Left ventricle myocardium inferior (tissue), 1 donor: ENCODE data around the gene SPATA31C1. TPM values are rescaled to one million over a fixed set of nuclear protein-coding genes. Genes with fewer than 3 reads are reported as not detected.

Source experiments
- DNase-seq: peaks from one replicate; pipeline ENCODE4 v3.0.0-alpha.2; 2020
- H3K27ac ChIP-seq: fragments of 200-600 bp; replicated peaks from 2 replicates; pipeline ENCODE4 v1.8.0; 2021
- H3K27me3 ChIP-seq: fragments of 200-600 bp; 2 replicates; pipeline ENCODE4 v1.8.0; 2021; ENCODE audit warnings: low read depth
- H3K36me3 ChIP-seq: fragments of 200-600 bp; 2 replicates; pipeline ENCODE4 v1.8.0; 2021
- H3K4me1 ChIP-seq: fragments of 200-600 bp; 2 replicates; pipeline ENCODE4 v1.8.0; 2021
- H3K4me3 ChIP-seq: fragments of 200-600 bp; 2 replicates; pipeline ENCODE4 v1.8.0; 2021; ENCODE audit warnings: mild to moderate bottlenecking, moderate library complexity
- H3K9me3 ChIP-seq: fragments of 200-600 bp; replicated peaks from 2 replicates; pipeline ENCODE4 v1.8.0; 2021
- intact Hi-C: fragments of 100-400 bp; cut with micrococcal nuclease; formaldehyde crosslinking; loops from one replicate; pipeline ENCODE4 v1.11.0; 2022
- total RNA-seq: library from RNA; stranded (reverse); fragmentation: NEBNext Ultra II Directional; extraction: Animal tissue kit (Norgen Biotek cat#: 25700); gene quantifications from one replicate; pipeline ENCODE4 v1.2.1, GENCODE V29; 2021
- TF ChIP-seq, protein P1 (sequence below): fragments of 200-600 bp; IDR thresholded peaks from 2 replicates; pipeline ENCODE4 v1.8.0; 2021; ENCODE audit warnings: antibody characterized with exemption, mild to moderate bottlenecking, borderline replicate concordance
- donor health status: DM: no; HTN: yes; CAD: no; lungs with severe emphysema.

The SPATA31C1 gene
- total RNA-seq, 1 donor from 2014 or later = not detected

DNA sequence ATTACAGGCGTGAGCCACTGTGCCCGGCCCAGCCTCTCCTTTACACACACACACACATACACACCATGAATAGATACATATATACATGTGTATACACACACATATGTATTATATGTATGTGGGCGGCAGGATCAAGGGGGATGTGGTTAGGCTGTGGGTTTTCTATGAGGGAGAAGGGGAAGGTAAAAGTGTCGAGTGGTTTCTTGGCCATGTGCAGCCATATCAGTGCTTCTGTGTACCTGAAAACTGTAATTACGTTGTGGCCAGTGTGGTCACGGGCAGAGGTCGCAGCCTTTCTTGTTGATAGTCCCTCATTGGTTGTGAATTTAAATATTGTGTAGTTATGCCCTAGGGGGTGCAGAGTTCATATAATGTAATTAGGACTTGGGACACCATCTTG is 40.1 kb downstream of the SPATA31C1 start:
- H3K36me3 ChIP-seq = no peaks in the 10 kb centered on the region
- DNase-seq = no peak
- intact Hi-C loops = no loop called here
- H3K9me3 ChIP-seq = peaks cover 10% of the 10 kb centered on the region
- no peaks in the 10 kb centered on the region for H3K4me1 ChIP-seq
- no peak overlapping the region for H3K4me3 ChIP-seq
- H3K27ac ChIP-seq = no peak overlapping the region
- TF ChIP-seq, protein P1, sequence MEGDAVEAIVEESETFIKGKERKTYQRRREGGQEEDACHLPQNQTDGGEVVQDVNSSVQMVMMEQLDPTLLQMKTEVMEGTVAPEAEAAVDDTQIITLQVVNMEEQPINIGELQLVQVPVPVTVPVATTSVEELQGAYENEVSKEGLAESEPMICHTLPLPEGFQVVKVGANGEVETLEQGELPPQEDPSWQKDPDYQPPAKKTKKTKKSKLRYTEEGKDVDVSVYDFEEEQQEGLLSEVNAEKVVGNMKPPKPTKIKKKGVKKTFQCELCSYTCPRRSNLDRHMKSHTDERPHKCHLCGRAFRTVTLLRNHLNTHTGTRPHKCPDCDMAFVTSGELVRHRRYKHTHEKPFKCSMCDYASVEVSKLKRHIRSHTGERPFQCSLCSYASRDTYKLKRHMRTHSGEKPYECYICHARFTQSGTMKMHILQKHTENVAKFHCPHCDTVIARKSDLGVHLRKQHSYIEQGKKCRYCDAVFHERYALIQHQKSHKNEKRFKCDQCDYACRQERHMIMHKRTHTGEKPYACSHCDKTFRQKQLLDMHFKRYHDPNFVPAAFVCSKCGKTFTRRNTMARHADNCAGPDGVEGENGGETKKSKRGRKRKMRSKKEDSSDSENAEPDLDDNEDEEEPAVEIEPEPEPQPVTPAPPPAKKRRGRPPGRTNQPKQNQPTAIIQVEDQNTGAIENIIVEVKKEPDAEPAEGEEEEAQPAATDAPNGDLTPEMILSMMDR = no peak
- peaks cover 2% of the 10 kb centered on the region for H3K27me3 ChIP-seq

DNA sequence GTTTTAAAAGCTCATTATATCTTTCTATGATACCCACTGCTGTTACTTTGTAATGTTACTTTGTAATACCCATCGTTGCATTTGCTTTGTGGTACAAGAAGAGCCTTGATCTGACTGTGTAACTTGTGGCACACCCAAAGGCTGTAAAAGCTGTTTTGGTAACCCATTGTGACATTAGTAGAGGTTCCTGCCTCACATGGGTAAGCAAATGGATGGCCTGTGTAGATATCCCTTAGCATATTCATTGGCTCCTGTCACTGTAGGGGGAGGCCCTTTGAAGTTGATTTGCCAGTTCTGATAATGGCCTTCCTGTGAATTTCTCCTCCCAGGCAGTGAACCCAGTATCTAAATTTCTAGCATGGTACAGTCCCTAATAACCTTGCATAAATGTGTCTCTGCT is 40.8 kb downstream of the SPATA31C1 start:
- intact Hi-C loops = no loop called here
- Histone ChIP-seq H3K27ac (no peak overlapping the region), H3K9me3 (peaks cover 10% of the 10 kb centered on the region), H3K4me1 (no peaks in the 10 kb centered on the region), H3K4me3 (no peak overlapping the region), H3K27me3 (peaks cover 7% of the 10 kb centered on the region), H3K36me3 (no peaks in the 10 kb centered on the region)
- TF ChIP-seq, protein P1 = no peak
- DNase-seq = no peak

DNA sequence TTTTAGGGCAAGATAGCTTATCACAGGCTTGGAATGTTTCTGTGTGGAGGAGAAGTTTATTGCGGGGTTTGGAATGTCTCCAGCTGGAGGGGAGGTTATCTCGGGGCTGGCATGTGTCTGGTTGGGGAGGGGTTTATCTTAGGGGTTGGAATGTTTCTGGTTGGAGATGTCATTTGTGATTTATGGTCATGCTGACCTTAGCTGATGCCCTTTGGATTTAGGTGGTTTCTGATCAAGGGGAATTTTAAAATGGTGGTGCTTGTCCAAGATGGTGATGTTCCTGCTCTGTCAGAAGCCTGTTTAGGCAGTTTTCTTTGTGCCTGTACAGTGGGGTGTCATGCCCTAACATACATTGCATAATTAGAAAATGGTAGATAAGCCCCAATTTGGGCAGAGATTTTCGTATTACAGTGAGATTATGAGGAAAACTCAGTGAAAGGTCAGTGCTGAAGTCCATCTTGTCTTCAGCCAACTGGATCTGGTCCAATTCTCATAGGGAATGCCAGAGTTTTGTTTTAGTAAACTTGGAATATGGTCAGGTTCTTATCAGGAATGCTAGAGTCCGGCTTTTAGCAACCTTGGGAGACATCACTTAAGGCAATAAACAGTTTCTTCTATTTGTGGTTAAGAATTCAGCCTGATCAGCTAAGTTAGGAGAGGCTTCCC is 42.3 kb downstream of the SPATA31C1 start:
- Histone ChIP-seq H3K4me1 (no peaks in the 10 kb centered on the region), H3K9me3 (peaks cover 10% of the 10 kb centered on the region), H3K36me3 (no peaks in the 10 kb centered on the region), H3K27me3 (peaks cover 7% of the 10 kb centered on the region), H3K27ac (no peak overlapping the region), H3K4me3 (no peak overlapping the region)
- no peak for DNase-seq
- TF ChIP-seq, protein P1 = no peak
- intact Hi-C loops = no loop called here

DNA sequence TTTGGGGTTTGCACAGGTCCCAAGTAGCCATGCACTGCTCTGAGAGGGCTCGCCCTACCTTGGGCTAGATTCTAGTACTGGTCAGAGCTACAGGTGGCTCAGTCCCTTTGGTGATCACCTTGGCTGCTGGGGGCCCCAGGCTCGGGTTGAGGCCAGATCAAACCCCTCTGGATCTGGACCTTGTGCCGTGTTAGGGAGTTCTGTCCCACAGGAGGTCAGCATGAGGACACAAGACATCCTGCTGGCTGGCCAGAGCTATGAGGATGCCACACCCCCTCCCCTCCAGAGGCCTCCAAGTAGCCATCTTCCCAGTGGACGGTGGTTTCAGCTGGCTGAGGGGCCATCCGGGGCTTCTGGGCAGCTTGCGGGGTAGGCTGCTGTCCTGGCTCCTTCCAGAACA is 46.0 kb downstream of the SPATA31C1 start:
- intact Hi-C loops = no loop called here
- peaks cover 10% of the 10 kb centered on the region for H3K9me3 ChIP-seq
- H3K27me3 ChIP-seq = peaks cover 7% of the 10 kb centered on the region
- no peak overlapping the region for H3K4me3 ChIP-seq
- no peak overlapping the region for H3K27ac ChIP-seq
- no peaks in the 10 kb centered on the region for H3K36me3 ChIP-seq
- DNase-seq = no peak
- H3K4me1 ChIP-seq = no peaks in the 10 kb centered on the region
- TF ChIP-seq, protein P1 = no peak

DNA sequence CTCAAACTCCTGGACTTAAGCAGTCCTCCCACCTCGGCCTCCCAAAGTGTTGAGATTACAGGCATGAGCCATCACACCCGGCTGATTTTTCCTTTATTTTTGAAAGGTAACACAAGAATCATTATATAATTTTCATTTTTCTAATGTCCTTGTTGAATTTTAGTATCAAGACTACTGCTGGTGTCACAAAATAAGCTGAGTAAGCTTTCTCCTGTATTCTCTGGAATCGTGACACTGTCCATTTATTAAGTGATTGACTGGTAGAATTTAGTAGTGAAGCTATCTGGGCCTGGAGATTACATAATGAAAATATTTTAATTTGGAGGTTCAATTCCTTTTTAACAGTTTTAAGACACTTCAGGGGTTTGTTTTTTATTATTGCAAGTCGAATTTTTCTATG is 47.1 kb downstream of the SPATA31C1 start:
- no peaks in the 10 kb centered on the region for H3K36me3 ChIP-seq
- no peak overlapping the region for H3K4me3 ChIP-seq
- no peak for DNase-seq
- H3K4me1 ChIP-seq = no peaks in the 10 kb centered on the region
- intact Hi-C loops = no loop called here
- TF ChIP-seq, protein P1 = no peak
- H3K27ac ChIP-seq = no peak overlapping the region
- H3K27me3 ChIP-seq = peaks cover 7% of the 10 kb centered on the region
- peaks cover 3% of the 10 kb centered on the region for H3K9me3 ChIP-seq
